Right kidney (tissue), 1 donor: ENCODE measurements around the gene TP63.
"Not testable (repeated sequence)": the region's sequence is repeated elsewhere in the genome, so short reads cannot be mapped to it uniquely, and the experiment has no call there.

Experiments used
- DNase-seq: peaks from one replicate; pipeline ENCODE4 v3.0.0-alpha.2; 2016

Gene TP63

DNA sequence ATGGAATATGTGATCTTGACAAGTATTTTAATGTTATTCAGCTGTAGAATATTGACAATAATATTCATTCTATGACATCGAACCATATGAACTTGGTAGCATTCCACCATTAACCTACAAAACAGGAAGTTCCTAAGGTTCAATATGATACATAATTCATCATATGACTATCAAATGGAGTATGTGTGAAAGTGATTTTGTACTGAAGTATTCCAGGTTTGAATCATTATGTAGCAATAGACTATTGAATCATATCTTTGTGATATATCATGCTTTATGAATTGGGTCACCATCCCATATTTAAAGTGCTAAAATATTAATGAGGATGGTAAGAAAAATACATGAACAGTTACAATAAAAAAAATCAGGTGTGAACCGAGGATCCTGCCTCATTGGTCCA lies 95.1 kb downstream of the TP63 start:
- no peak for DNase-seq

DNA sequence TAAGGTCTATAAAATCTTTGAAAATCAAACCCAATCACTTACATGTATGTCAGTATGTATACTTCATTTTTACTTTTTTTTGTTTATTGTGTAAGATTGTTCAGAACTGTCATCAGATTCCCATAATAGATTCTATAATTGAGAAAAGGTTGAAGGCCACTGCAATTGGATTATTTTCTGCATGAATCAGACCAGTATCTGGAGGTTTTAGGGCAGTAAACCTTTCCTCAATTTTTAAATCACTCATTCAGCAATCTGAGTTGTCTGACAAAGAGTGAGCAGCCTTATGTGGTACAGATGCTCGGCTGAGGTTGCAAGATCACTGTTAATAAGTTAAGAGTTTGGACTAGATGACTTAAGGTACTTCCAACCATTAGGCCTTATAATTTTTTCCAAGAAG lies 96.0 kb downstream of the TP63 start:
- DNase-seq = no peak

DNA sequence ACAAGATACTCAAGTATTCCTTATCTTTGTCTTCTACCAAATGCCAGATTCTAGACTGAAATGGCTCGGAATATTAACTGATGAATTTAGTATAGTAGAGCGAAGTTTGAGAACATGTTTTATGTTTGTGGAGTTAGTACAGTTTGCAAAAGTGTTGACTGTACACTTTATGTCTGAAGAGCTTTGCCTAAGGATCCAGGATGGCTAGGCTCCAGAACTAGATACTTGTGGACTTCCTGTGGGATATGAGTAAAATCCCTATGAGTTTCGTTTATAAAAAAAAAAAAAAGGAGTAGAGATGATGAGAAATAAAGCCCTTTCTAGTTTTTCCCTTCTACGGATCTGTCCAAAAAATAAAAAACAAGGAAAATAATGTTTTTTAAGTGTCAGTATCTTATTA lies 96.7 kb downstream of the TP63 start:
- no peak for DNase-seq

DNA sequence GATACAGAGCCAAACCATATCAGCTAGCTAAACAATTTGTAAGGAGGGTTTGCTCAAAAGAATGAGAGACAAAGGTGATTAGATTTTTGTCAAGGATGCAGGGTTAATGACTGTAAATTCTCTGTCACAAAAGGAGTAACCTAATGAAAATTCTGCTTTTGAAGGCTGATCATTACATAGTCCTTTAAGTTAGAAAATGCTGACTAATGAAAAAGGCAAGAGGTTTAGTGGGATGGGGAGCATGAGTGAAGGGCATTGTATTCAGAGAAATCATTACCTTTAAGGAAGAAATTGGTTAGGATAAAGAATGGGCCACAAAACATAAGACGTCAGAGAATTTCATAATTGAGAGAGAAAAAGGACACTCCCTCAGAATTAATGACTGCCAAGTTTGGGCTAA lies 97.7 kb downstream of the TP63 start:
- no peak for DNase-seq

DNA sequence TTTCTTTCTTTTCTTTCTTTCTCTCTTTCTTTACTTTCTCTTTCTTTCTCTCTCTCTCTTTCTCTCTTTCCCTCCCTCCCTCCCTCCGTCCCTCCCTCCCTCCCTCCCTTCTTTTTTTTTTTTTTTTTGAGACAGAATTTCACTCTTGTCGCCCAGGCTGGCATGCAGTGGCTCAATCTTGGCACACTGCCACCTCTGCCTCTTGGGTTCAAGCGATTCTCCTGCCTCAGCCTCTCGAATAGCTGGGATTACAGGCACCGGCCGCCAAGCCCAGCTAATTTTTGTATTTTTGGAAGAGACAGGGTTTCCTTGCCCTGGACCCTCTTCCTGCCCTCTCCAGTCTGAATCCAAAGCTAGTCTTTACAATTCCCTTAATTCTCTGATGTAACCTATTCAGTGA lies 102.9 kb downstream of the TP63 start:
- DNase-seq = no peak

DNA sequence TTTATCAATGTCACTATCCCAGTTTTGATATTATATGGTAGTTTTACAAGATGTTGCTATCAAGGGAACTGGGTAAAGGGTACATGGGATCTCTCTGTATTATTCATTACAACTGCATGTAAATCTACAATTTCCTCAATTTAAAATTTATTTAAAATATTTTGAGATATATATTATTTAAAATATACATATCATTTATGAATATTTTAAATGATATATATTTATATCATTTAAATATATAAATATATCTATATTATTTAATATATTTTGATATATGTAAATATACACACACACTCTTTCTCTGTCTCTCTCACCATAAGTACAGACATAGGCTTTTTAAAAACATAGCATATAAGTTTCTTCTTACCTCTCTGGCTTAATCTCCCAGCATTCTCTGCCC lies 104.7 kb downstream of the TP63 start:
- no peak for DNase-seq

DNA sequence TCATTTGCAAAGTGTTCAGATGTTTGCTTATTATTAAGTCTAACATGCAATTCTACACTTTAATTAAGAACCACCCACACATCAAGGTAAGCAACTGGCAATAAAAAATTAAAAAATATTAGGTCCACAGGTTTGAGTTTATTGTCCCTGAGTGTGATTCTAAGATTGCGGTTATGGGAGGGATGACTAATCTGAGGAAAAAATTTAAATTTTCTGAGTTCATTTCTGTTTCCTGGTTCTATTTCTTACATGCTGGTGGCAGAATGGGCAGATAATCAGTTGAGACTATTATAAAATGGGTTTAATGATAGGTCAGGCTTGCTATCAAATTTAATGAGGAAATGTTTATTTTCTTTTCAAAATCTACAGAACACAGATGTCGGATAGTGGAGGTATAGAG lies 105.9 kb downstream of the TP63 start:
- DNase-seq = no peak

DNA sequence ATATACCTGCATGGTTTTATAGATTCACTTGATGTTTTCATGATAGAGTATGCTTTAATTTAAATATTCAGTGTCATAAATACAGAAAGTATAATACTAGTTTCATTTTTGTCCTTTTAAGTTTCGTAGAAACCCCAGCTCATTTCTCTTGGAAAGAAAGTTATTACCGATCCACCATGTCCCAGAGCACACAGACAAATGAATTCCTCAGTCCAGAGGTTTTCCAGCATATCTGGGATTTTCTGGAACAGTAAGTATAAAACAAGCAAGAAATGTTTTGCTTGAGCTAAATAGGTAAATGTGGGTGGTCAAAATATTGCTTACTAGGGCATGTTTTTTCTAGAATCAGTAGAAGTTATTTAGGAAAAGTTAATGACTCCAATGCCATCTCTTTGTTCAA lies 106.4 kb downstream of the TP63 start:
- DNase-seq = no peak

DNA sequence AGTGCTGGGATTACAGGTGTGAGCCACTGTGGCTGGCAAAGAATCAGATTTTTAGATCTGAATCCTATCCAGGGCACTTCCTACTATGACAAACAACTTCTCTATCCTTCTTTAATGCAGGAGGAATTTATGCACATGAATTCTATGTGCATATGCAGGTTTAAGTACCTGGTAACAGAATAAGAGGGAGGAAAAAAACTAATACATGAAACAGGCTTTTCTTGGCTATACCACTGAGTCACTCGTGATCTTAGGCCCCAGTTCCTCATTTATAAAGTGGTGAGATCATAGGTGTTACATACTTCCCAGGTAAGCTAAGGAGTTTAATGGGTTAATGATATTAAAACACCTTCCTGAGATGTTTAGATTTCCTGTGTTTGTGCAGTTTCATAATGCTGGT lies 108.2 kb downstream of the TP63 start:
- DNase-seq = no peak

DNA sequence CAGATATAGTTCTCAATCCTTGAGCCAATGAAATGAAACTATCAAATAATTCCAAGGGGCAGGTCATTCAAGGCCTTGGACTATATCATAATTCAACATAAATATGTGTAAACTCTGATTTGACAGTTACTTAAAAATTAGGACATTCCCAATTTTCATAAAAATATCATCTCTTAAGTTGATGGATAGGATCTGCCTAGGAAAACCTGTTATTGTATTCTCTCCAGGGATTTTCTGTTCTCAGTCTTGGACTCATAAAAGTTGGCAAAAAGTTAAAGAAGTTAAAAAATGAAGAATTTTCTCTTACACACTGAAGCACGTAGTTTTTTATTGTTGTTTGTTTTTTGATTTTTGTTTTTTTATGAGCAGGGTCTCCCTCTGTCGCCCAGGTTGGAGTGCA lies 109.0 kb downstream of the TP63 start:
- no peak for DNase-seq

DNA sequence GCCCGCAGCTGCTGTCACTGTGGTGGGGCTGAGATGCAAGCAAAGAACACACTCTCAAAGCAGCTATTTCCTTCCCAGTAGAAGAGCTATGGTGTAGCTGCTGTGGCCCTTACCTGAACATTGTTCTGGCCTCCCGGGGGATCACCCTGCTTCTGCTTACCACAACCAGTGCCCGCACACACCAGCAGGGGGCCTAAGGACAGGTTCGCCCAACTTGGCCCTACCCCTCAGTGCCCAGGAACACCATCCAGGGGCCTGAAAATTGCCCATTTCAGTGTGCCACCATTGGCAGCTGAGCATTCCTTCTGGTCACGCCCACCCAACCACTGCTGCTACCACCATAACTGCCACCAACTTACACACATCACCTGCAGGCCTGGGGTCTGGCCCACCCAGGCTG lies 113.0 kb downstream of the TP63 start:
- no peak for DNase-seq

DNA sequence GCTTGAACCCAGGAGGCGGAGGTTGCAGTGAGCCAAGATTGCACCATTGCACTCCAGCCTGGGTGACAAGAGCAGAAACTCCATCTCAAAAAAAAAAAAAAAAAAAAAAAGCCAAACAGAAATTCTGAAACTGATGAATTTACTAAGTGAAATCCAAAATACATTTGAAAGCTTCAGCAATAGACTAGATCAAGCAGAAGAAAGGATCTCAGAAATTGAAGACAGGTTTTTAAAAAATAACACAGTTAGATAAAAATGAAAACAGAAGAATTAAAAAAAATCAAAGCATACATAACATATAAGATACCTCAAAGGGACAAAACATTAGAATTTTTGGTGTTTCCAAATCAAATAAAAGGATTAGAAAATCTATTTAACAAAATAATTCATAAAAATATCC lies 114.4 kb downstream of the TP63 start:
- no peak for DNase-seq

DNA sequence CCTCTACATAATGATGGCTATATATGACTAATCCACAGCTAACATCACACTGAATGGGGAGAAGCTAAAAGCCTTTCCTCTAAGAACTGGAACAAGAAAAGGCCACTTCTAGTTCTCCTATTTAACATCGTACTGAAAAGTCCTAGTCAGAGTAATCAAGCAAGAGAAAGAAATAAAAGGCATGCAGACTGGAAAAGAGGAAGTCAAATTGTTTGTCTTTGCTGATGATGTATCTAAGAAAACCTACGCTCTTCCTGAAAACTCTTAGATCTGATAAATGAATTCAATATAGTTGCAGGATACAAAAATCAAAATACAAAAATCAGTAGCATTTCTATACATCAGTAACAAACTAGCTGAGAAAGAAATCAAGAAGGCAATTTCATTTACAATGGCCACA lies 116.9 kb downstream of the TP63 start:
- no peak for DNase-seq

DNA sequence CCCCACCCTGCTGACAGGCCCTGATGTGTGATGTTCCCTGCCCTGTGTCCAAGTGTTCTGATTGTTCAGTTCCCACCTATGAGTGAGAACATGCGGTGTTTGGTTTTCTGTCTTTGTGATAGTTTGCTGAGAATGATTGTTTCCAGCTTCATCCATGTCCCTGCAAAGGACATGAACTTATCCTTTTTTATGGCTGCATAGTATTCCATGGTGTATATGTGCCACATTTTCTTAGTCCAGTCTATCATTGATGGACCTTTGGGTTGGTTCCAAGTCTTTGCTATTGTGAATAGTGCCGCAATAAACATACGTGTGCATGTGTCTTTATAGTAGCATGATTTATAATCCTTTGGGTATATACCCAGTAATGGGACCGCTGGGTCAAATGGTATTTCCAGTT lies 119.8 kb downstream of the TP63 start:
- DNase-seq = not testable (repeated sequence)

DNA sequence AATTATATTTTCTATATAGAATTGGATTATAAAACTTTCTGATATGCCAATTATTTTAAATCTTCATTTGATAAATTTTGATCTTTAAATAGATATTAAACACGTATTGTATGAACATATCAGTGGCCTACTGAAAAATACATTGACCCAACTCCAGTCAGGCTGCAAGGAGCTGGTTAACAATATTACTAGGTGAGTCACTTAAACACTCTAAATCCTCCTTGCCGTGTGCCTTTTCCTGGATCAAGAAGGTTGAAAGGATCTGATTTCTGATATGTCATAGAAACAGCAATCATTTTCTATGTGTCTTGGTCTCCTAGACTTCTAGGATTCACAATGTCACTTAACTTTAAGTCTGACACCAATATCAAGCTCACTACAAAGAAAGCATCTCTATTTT lies 123.2 kb downstream of the TP63 start:
- DNase-seq = no peak

DNA sequence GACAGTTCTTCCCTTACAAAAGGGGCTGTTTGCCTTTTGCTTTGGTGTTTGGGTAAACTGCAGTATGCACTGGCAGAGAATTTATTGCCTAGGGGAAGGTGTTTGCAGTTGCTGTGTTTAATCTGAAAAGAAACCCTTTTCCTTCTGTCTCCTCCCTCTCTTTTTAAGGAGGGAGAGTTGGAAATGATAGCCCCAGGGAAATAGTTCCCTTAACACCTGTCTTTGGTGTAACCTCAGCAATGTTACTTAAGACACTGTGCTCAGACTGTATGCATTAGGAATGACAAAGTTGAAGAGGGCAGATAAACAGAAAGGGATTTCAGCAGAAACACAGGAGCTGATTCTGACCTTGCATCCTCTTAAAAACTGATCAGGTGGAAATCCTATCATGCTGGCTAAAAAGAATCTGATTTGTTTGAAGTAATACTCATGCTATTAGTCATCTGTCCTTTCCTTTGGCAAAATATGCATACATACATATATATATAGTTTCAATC lies 125.4 kb downstream of the TP63 start:
- no peak for DNase-seq

DNA sequence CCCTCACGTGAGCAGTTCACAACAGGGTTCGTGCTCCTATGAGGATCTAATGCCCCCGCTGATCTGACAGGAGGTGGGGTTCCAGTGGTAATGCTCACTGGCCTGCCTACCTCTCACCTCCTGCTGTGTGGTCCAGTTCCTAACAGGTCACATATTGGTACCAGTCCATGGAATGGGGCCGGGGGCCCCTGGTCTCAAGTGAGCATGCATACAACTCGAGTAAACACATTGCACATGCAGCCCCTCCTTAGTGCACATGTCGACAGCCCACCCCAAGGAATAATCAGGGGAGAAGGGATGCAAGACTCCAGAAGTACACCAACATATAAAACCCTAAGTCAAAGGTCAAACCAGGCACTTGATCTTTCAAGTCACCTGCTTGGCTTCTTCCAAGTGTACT lies 127.0 kb downstream of the TP63 start:
- DNase-seq = no peak

DNA sequence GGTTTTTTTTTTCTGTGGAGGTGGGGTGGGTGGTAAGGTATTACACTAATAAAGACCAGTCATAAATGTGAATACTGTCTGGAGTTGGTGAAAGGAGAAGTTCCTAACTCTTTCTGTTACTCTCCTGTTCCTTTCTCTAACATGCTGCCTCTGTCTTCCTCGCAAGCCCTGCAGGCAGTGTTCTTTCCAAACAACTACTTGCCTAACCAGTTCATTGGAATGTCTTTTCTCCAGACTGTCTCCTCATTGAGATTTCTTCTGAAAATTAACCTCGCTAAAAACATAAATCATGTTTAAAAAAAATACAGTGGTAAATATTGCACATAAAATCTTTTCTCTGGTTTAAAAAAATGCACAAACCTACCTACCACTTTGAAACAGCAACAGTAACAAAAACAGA lies 135.2 kb downstream of the TP63 start:
- DNase-seq = no peak

DNA sequence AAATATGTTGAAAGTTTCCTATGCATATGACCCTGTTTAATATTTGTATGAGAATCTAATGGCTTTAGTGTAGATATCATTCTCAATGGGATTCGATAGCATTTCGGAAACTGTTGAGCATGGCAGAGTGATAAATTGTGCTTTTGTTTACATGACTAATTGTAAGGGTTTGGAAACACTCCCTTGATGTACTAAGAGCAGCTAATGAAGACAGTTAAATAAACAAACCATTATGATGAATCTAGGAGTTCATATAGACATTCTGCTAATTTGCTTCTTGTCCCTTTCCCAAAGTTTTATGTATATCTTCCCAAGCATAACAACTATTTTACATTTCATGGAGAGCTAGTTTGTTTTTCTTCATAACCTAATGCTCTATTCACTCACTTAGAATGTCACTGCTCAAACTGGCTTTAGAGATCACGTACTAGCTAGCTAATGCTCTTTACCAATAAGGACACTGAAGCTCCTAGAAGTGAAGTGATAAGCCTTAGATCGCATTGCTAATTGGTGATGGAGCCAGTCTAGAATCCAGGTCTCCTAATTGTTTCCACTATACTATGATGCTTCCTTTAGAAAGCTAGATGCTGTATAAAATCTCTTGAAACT lies 140.8 kb downstream of the TP63 start:
- no peak for DNase-seq

DNA sequence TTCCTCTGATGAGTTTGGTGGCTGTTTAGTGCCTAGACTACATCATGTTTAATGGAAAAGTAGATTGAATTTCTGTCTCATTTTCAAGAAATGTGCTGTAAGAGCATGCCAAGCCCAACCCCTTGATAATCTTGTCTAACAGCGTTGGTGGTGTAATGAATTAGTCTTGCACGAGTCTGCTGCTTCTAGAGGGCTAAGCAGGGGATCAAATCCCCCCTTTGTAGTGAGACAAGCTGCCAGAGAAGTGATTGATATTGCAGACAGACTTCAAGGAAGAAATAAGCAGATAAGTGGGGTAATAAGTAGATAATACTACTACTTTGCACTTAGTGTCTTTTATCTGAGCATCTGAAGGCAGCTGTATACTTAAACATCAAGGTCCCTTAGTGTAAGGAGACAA lies 141.4 kb downstream of the TP63 start:
- no peak for DNase-seq

DNA sequence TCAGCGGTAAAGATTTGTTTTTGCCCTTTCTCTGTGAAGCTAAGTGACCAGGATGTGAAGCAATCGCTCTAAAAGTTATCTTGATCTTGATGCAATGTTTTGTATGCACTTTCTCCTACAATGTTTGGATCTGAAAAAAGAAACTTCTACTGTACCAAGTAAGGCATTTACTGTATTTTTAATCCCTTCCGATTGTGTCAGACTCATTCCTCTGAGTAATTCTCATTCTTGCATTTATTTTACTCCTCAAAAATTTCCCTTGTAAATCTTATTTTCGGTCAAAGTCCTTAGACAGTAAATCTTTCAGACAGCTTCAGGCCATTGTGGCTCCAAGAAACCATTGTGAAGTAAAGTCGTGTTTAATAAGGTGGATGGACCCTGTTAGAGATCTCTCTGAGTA lies 141.9 kb downstream of the TP63 start:
- no peak for DNase-seq

DNA sequence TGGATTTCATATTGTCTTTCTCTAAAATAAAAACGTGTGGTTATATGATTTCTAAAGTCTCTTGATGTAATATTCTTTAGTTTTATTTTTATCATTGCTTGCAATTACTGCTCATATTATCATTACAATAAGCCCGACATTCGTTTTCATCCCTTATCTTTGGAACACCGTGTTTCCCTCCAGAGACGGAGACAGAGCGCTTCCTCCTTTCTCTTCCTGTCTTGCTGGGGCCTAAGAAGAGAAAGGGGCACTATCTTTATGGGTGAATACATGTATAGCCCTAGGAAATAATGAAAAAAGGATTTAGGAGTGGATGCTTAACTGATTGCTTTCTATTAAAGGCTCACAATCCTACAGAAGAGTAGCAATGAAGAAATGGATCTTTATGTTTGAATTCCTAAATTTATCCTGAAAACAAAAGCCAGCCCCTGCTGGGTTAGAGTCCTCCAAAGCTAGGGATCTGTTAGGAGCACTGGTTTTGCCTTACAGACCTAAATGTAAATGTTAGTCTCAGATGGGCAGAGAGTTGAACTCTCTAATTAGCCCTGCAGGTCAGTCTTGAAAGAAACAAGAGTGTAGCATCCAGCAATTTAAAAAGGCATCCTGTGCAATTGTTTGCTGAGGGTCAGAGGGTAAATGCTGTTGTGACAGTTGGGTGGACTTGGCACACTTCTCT lies 145.1 kb downstream of the TP63 start:
- DNase-seq = no peak

DNA sequence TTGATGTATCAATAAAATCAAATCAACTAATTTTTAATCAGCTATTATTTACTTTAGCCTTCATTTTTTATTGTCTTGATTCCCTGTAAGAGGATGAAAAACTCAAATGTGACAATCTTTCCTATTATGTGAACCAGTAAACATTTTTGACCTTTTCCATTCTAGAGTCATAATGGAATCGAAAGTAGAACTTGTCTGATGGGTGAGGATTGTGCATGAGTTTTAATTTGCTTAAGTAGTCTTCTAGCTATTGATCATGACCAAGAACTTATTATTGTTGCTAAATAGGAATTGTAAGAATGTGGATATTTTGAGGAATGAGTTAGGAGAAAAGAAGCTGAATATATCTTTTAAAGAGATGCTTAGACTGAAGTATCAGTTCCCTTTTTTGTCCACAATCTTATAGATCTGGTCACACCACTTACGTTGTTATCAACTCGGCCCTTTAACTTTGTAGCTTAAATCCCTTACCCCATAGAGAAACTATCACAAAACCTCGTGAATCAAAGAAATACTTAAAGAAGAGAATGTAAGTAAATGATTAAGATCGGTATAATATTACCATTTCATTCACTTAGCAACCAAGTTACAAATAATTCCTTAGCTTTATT lies 147.3 kb downstream of the TP63 start:
- DNase-seq = no peak

DNA sequence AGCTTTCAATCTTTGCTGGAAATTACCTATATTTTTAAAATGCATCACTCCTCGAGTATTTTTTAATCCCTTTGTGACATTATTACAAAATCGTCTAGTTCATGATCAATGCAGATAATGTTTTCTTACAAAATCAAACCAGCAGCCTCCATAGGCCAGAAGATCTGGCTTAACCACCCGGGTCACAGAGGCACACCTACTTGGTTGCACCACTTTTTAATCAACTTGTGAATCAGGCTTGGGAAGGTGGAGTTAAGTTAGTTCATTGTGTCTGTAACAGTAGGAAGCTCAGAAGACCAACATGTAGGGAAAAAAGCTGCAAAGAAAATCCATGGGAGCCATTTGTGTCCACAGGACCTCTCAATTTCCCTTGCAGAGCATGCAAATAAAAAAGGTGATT lies 148.0 kb downstream of the TP63 start:
- no peak for DNase-seq
